Trophoblast cell (in vitro differentiated cells and primary cell): ENCODE results near the gene SYT13.

ENCODE experiments used
- DNase-seq, 2 donors: peaks; one replicate each; pipeline ENCODE4 v3.0.0-alpha.2; 2016
- H2AFZ ChIP-seq: 2 replicates; pipeline ENCODE4 v1.6.1; 2013; ENCODE audit warnings: low read length, moderate library complexity, mild to moderate bottlenecking; ENCODE audit not compliant: insufficient read depth, poor library complexity
- H2AK5ac ChIP-seq: 2 replicates; pipeline ENCODE4 v1.6.1; 2013; ENCODE audit warnings: mild to moderate bottlenecking, low read length
- H2BK120ac ChIP-seq: 2 replicates; pipeline ENCODE4 v1.6.1; 2013; ENCODE audit warnings: low read length, mild to moderate bottlenecking, moderate library complexity; ENCODE audit not compliant: insufficient read depth, poor library complexity
- H2BK12ac ChIP-seq: 2 replicates; pipeline ENCODE4 v1.6.1; 2013; ENCODE audit warnings: mild to moderate bottlenecking, low read length, moderate library complexity
- H2BK5ac ChIP-seq: 2 replicates; pipeline ENCODE4 v1.6.1; 2013; ENCODE audit warnings: low read length, low read depth, moderate library complexity, mild to moderate bottlenecking; ENCODE audit not compliant: poor library complexity
- H3K14ac ChIP-seq: 2 replicates; pipeline ENCODE4 v1.6.1; 2013; ENCODE audit warnings: mild to moderate bottlenecking, low read length
- H3K18ac ChIP-seq: 2 replicates; pipeline ENCODE4 v1.6.1; 2013; ENCODE audit warnings: mild to moderate bottlenecking, low read length
- H3K23ac ChIP-seq: 2 replicates; pipeline ENCODE4 v1.6.1; 2013; ENCODE audit warnings: low read length
- H3K27ac ChIP-seq: 2 replicates; pipeline ENCODE4 v1.5.1; 2013; ENCODE audit warnings: low read depth, mild to moderate bottlenecking, inconsistent platforms, low read length, moderate library complexity
- H3K27me3 ChIP-seq: 2 replicates; pipeline ENCODE4 v1.6.1; 2013; ENCODE audit warnings: inconsistent platforms, mild to moderate bottlenecking, low read length, moderate library complexity; ENCODE audit not compliant: insufficient read depth
- H3K36me3 ChIP-seq, 2 experiments: 1 replicate in 1 of 2; 2 replicates in 1 of 2; pipeline ENCODE4 v1.6.1; 2013; ENCODE audit warnings: low read length in 2 of 2, mild to moderate bottlenecking in 2 of 2, moderate library complexity in 1 of 2; ENCODE audit not compliant: insufficient read depth in 2 of 2, control insufficient read depth in 1 of 2
- H3K4ac ChIP-seq: 2 replicates; pipeline ENCODE4 v1.6.1; 2013; ENCODE audit warnings: low read depth, mild to moderate bottlenecking, low read length, moderate library complexity
- H3K4me1 ChIP-seq, 2 experiments: 1 replicate in 1 of 2; 2 replicates in 1 of 2; pipeline ENCODE4 v1.6.1; 2013; ENCODE audit warnings: low read length in 2 of 2, mild to moderate bottlenecking in 2 of 2, moderate library complexity in 1 of 2; ENCODE audit not compliant: insufficient read depth in 2 of 2, control insufficient read depth in 1 of 2
- H3K4me2 ChIP-seq: 2 replicates; pipeline ENCODE4 v1.6.1; 2013; ENCODE audit warnings: inconsistent platforms, mild to moderate bottlenecking, low read length, moderate library complexity
- H3K4me3 ChIP-seq: 2 replicates; pipeline ENCODE4 v1.5.1; 2013; ENCODE audit warnings: mild to moderate bottlenecking, low read depth, low read length, inconsistent platforms
- H3K79me1 ChIP-seq: one replicate; pipeline ENCODE4 v1.6.1; 2013; ENCODE audit warnings: low read length
- H3K79me2 ChIP-seq: 2 replicates; pipeline ENCODE4 v1.6.1; 2013; ENCODE audit warnings: low read length, mild to moderate bottlenecking; ENCODE audit not compliant: control insufficient read depth, insufficient read depth, poor library complexity
- H3K9ac ChIP-seq: 2 replicates; pipeline ENCODE4 v1.6.1; 2013; ENCODE audit warnings: mild to moderate bottlenecking, low read length
- H3K9me3 ChIP-seq: 2 replicates; pipeline ENCODE4 v1.6.1; 2013; ENCODE audit warnings: low read depth, mild to moderate bottlenecking, control low read depth, inconsistent platforms, low read length; ENCODE audit not compliant: insufficient read depth
- H4K12ac ChIP-seq: 2 replicates; pipeline ENCODE4 v1.6.1; 2013; ENCODE audit warnings: low read depth, mild to moderate bottlenecking, low read length, moderate library complexity
- H4K8ac ChIP-seq: 2 replicates; pipeline ENCODE4 v1.6.1; 2013; ENCODE audit warnings: low read depth, mild to moderate bottlenecking, low read length, moderate library complexity
- H4K91ac ChIP-seq: one replicate; pipeline ENCODE4 v1.6.1; 2013; ENCODE audit warnings: low read depth, mild to moderate bottlenecking, low read length, moderate library complexity
- WGBS: extraction: QIAGEN DNeasy Blood & Tissue Kit; methylation state at CpG from one replicate; pipeline ENCODE4 v1.1.7; 2013; ENCODE audit warnings: missing lambda C conversion rate; ENCODE audit not compliant: insufficient read length, insufficient coverage; ENCODE audit errors: extremely low coverage; 5-methylcytosine and 5-hydroxymethylcytosine counted together

SYT13 gene

GRCh38 chr11:45216031-45216430 lies 70.1 kb downstream of the SYT13 start:
- Histone ChIP-seq H2BK12ac (no peak overlapping the region), H3K4me3 (no peak overlapping the region), H3K27ac (no peak overlapping the region), H3K79me2 (no peaks in the 10 kb centered on the region), H3K4ac (no peak overlapping the region), H3K27me3 (no peaks in the 10 kb centered on the region), H2BK5ac (no peak overlapping the region), H3K18ac (no peak overlapping the region), H3K36me3 (no peaks in the 10 kb centered on the region), H3K14ac (no peak overlapping the region), H2AFZ (no peak overlapping the region), H4K91ac (no peak overlapping the region), H2BK120ac (no peak overlapping the region), H3K4me2 (no peak overlapping the region), H4K8ac (no peak overlapping the region), H3K9ac (no peak overlapping the region), H2AK5ac (no peak overlapping the region), H3K9me3 (no peaks in the 10 kb centered on the region), H3K23ac (no peak overlapping the region), H3K4me1 (no peaks in the 10 kb centered on the region), H4K12ac (no peak overlapping the region), H3K79me1 (no peaks in the 10 kb centered on the region)
- WGBS, result no CpG with 5 or more reads among the region's 1 CpG
- no peak for DNase-seq

DNA sequence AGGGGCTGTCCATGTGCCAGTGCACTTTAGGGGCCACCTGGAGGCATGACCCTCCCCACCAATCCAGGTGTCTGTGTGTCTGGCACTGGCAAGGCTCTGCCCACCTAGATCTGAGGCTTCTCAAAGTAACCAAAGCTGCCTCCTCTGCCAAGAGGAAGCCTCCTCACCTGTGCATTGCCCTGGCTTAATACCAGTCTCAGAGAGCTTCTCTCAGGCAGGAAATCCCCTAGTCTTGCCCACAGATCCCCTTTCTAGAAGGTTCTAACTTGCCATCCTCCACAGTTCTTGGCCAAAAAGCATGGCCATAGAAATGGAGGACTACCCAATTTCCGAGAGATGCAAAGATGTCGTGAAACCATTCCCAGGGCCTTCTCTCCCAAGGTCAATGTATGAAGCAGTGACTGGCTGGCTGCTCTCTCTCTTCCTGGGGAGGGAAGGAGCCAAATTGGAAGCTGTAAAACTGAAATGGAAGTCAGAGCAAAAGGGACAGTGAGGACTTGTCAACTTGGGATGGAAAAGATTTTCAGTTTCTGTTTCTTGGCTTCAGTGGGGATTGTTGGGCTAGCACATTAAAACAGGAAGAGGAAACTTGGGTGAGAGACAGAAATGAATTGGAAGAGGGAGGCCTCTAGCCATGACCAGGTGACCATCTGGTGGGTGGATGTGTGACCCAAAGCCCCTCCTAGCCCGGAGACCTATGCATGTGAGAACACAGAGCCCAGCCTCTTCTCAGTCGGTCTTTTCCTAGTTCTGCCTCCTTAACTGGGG lies 70.9 kb downstream of the SYT13 start:
- WGBS, result no CpG with 5 or more reads among the region's 4 CpGs

GRCh38 chr11:45213717-45214116 lies 72.4 kb downstream of the SYT13 start:
- H2BK120ac ChIP-seq, result no peak overlapping the region
- H3K4ac ChIP-seq, result no peak overlapping the region
- no peak overlapping the region for H3K23ac ChIP-seq
- WGBS, result no CpG with 5 or more reads among the region's 1 CpG
- no peak overlapping the region for H4K91ac ChIP-seq
- H3K27me3 ChIP-seq, result no peaks in the 10 kb centered on the region
- H4K12ac ChIP-seq, result no peak overlapping the region
- H3K4me2 ChIP-seq, result no peak overlapping the region
- H3K79me2 ChIP-seq, result no peaks in the 10 kb centered on the region
- no peak overlapping the region for H2AK5ac ChIP-seq
- no peak overlapping the region for H3K9ac ChIP-seq
- no peaks in the 10 kb centered on the region for H3K4me1 ChIP-seq
- no peak for DNase-seq
- H3K79me1 ChIP-seq, result no peaks in the 10 kb centered on the region
- no peak overlapping the region for H3K18ac ChIP-seq
- no peak overlapping the region for H3K27ac ChIP-seq
- no peak overlapping the region for H3K14ac ChIP-seq
- no peaks in the 10 kb centered on the region for H3K36me3 ChIP-seq
- H4K8ac ChIP-seq, result no peak overlapping the region
- H3K4me3 ChIP-seq, result no peak overlapping the region
- H2AFZ ChIP-seq, result no peak overlapping the region
- H2BK12ac ChIP-seq, result no peak overlapping the region
- no peaks in the 10 kb centered on the region for H3K9me3 ChIP-seq
- no peak overlapping the region for H2BK5ac ChIP-seq

More for the DNA sequence above, 70.9 kb downstream of the SYT13 start:
- no peak overlapping the region for H3K14ac ChIP-seq
- no peak overlapping the region for H3K9ac ChIP-seq
- no peak overlapping the region for H3K23ac ChIP-seq
- no peak overlapping the region for H4K91ac ChIP-seq
- H2BK12ac ChIP-seq, result no peak overlapping the region
- H3K18ac ChIP-seq, result no peak overlapping the region
- no peak overlapping the region for H2AK5ac ChIP-seq
- no peaks in the 10 kb centered on the region for H3K79me1 ChIP-seq
- no peak overlapping the region for H2BK5ac ChIP-seq
- no peak overlapping the region for H4K8ac ChIP-seq
- H3K36me3 ChIP-seq, result no peaks in the 10 kb centered on the region
- no peak overlapping the region for H3K27ac ChIP-seq
- no peak overlapping the region for H3K4ac ChIP-seq
- peak overlapping the region; percentile 31 for H3K4me3 ChIP-seq
- no peaks in the 10 kb centered on the region for H3K79me2 ChIP-seq
- H4K12ac ChIP-seq, result no peak overlapping the region
- no peaks in the 10 kb centered on the region for H3K4me1 ChIP-seq
- H2AFZ ChIP-seq, result no peak overlapping the region
- no peak overlapping the region for H3K4me2 ChIP-seq
- no peak overlapping the region for H2BK120ac ChIP-seq
- H3K9me3 ChIP-seq, result no peaks in the 10 kb centered on the region
- no peaks in the 10 kb centered on the region for H3K27me3 ChIP-seq
- DNase-seq, result no peak

- Histone ChIP-seq H3K36me3 (no peaks in the 10 kb centered on the region), H2AK5ac (no peak overlapping the region), H2BK12ac (no peak overlapping the region), H3K14ac (no peak overlapping the region), H4K91ac (no peak overlapping the region), H3K4me1 (no peaks in the 10 kb centered on the region), H3K4me2 (no peak overlapping the region), H3K27ac (no peak overlapping the region), H3K4me3 (no peak overlapping the region), H2BK5ac (no peak overlapping the region), H3K79me2 (no peaks in the 10 kb centered on the region), H3K27me3 (no peaks in the 10 kb centered on the region), H3K9ac (no peak overlapping the region), H3K4ac (no peak overlapping the region), H4K12ac (no peak overlapping the region), H4K8ac (no peak overlapping the region), H3K9me3 (no peaks in the 10 kb centered on the region), H2AFZ (no peak overlapping the region), H3K79me1 (no peaks in the 10 kb centered on the region), H3K23ac (no peak overlapping the region), H2BK120ac (no peak overlapping the region), H3K18ac (no peak overlapping the region)
- WGBS, result no CpG with 5 or more reads among the region's 12 CpGs
- DNase-seq, result no peak
Observed at GRCh38 chr11:45213316-45213665, 72.8 kb downstream of the SYT13 start.
